H9 (cell line): Measurements from ENCODE around the gene DOK1. TPM values are rescaled to one million over a fixed set of nuclear protein-coding genes. Genes with fewer than 3 reads are reported as not detected.

Experiments used
- DNase-seq: peaks from one replicate; pipeline ENCODE4 v3.0.0-alpha.2; 2017
- H2AFZ ChIP-seq: one replicate; pipeline ENCODE4 v1.6.1; 2013; ENCODE audit warnings: mild to moderate bottlenecking, low read length, control low read depth, moderate library complexity
- H2AK5ac ChIP-seq: 2 replicates; pipeline ENCODE4 v1.6.1; 2013; ENCODE audit warnings: low read length, control low read depth, mixed read lengths; ENCODE audit not compliant: insufficient read length
- H2BK120ac ChIP-seq: one replicate; pipeline ENCODE4 v1.6.1; 2013; ENCODE audit warnings: low read depth, mild to moderate bottlenecking, low read length, control low read depth, inconsistent platforms; ENCODE audit not compliant: poor library complexity, severe bottlenecking
- H2BK12ac ChIP-seq: 2 replicates; pipeline ENCODE4 v1.6.1; 2013; ENCODE audit warnings: low read length, control low read depth, mixed read lengths, low read depth; ENCODE audit not compliant: insufficient read length
- H2BK15ac ChIP-seq: 2 replicates; pipeline ENCODE4 v1.6.1; 2013; ENCODE audit warnings: low read depth, low read length, control low read depth
- H2BK20ac ChIP-seq: one replicate; pipeline ENCODE4 v1.6.1; 2013; ENCODE audit warnings: low read depth, mild to moderate bottlenecking, low read length, control low read depth, inconsistent platforms; ENCODE audit not compliant: poor library complexity, severe bottlenecking
- H2BK5ac ChIP-seq: 2 replicates; pipeline ENCODE4 v1.6.1; 2013; ENCODE audit warnings: low read length, control low read depth, mixed read lengths; ENCODE audit not compliant: insufficient read length
- H3K14ac ChIP-seq: 2 replicates; pipeline ENCODE4 v1.6.1; 2013; ENCODE audit warnings: low read length, control low read depth; ENCODE audit not compliant: insufficient read depth
- H3K18ac ChIP-seq: 2 replicates; pipeline ENCODE4 v1.6.1; 2013; ENCODE audit warnings: low read depth, mild to moderate bottlenecking, mixed read lengths, low read length, control low read depth; ENCODE audit not compliant: insufficient read length
- H3K23ac ChIP-seq: 2 replicates; pipeline ENCODE4 v1.6.1; 2013; ENCODE audit warnings: low read length, control low read depth, mixed read lengths, low read depth; ENCODE audit not compliant: insufficient read length
- H3K23me2 ChIP-seq: 2 replicates; pipeline ENCODE4 v1.6.1; 2013; ENCODE audit warnings: low read depth, mild to moderate bottlenecking, mixed read lengths, low read length, control low read depth; ENCODE audit not compliant: insufficient read length, poor library complexity, severe bottlenecking
- H3K27ac ChIP-seq: 2 replicates; pipeline ENCODE4 v1.5.1; 2013; ENCODE audit warnings: low read length, control low read depth, mixed read lengths, low read depth; ENCODE audit not compliant: insufficient read length
- H3K27me3 ChIP-seq: 2 replicates; pipeline ENCODE4 v1.6.1; 2013; ENCODE audit warnings: low read length, control low read depth, inconsistent platforms; ENCODE audit not compliant: insufficient read depth
- H3K4ac ChIP-seq: 2 replicates; pipeline ENCODE4 v1.6.1; 2013; ENCODE audit warnings: low read depth, mild to moderate bottlenecking, control low read depth, inconsistent platforms, low read length, moderate library complexity
- H3K4me1 ChIP-seq: 2 replicates; pipeline ENCODE4 v1.6.1; 2013; ENCODE audit warnings: low read length, control low read depth, inconsistent platforms; ENCODE audit not compliant: insufficient read depth
- H3K4me2 ChIP-seq: 2 replicates; pipeline ENCODE4 v1.6.1; 2013; ENCODE audit warnings: low read length, control low read depth, mixed read lengths; ENCODE audit not compliant: insufficient read length, insufficient read depth
- H3K56ac ChIP-seq: 2 replicates; pipeline ENCODE4 v1.6.1; 2013; ENCODE audit warnings: low read depth, mild to moderate bottlenecking, mixed read lengths, low read length, control low read depth; ENCODE audit not compliant: insufficient read length
- H3K79me1 ChIP-seq: 2 replicates; pipeline ENCODE4 v1.6.1; 2013; ENCODE audit warnings: low read depth, mild to moderate bottlenecking, moderate library complexity, low read length, control low read depth, inconsistent platforms; ENCODE audit not compliant: insufficient read depth, poor library complexity, severe bottlenecking
- H3K79me2 ChIP-seq: 2 replicates; pipeline ENCODE4 v1.6.1; 2013; ENCODE audit warnings: low read length, control low read depth, inconsistent platforms; ENCODE audit not compliant: insufficient read depth
- H3K9ac ChIP-seq: 2 replicates; pipeline ENCODE4 v1.6.1; 2013; ENCODE audit warnings: low read length, control low read depth, mixed read lengths; ENCODE audit not compliant: insufficient read length; ENCODE audit errors: extremely low read depth
- H3K9me3 ChIP-seq: one replicate; pipeline ENCODE4 v1.6.1; 2013; ENCODE audit warnings: low read depth, low read length, inconsistent platforms; ENCODE audit not compliant: control insufficient read depth
- H3T11ph ChIP-seq: one replicate; pipeline ENCODE4 v1.6.1; 2013; ENCODE audit warnings: mild to moderate bottlenecking, low read length, control low read depth, inconsistent platforms
- H4K20me1 ChIP-seq: one replicate; pipeline ENCODE4 v1.6.1; 2013; ENCODE audit not compliant: control insufficient read depth, insufficient read length, insufficient read depth
- H4K5ac ChIP-seq: 2 replicates; pipeline ENCODE4 v1.6.1; 2013; ENCODE audit warnings: low read depth, mild to moderate bottlenecking, mixed read lengths, low read length, control low read depth; ENCODE audit not compliant: insufficient read length
- H4K8ac ChIP-seq: replicated peaks from 2 replicates; pipeline ENCODE4 v1.6.1; 2013; ENCODE audit warnings: low read length, control low read depth, mixed read lengths, low read depth; ENCODE audit not compliant: insufficient read length
- H4K91ac ChIP-seq: 2 replicates; pipeline ENCODE4 v1.6.1; 2013; ENCODE audit warnings: low read depth, mild to moderate bottlenecking, moderate library complexity, mixed read lengths, low read length, control low read depth; ENCODE audit not compliant: insufficient read length
- H3K27ac Mint-ChIP-seq, 3 experiments: 2 replicates in 2 of 3; 3 replicates in 1 of 3; pipeline ENCODE4 v1.8.0; 2020 to 2021; ENCODE audit warnings: mixed read lengths in 3 of 3, mild to moderate bottlenecking in 1 of 3, moderate library complexity in 1 of 3
- H3K27me3 Mint-ChIP-seq: 2 replicates; pipeline ENCODE4 v1.8.0; 2021; ENCODE audit warnings: low read depth, mild to moderate bottlenecking, moderate library complexity, mixed read lengths
- H3K36me3 Mint-ChIP-seq, 3 experiments: 2 replicates in 2 of 3; 3 replicates in 1 of 3; pipeline ENCODE4 v1.8.0; 2020 to 2021; ENCODE audit warnings: low read depth in 3 of 3, mixed read lengths in 3 of 3; ENCODE audit not compliant: insufficient read depth in 1 of 3
- H3K4me1 Mint-ChIP-seq, 2 experiments: 2 replicates each; pipeline ENCODE4 v1.8.0; 2020; ENCODE audit warnings: mixed read lengths in 2 of 2
- H3K4me3 Mint-ChIP-seq, 2 experiments: 2 replicates in 1 of 2; 3 replicates in 1 of 2; pipeline ENCODE4 v1.8.0; 2020 to 2021; ENCODE audit warnings: mild to moderate bottlenecking in 2 of 2, mixed read lengths in 2 of 2, moderate library complexity in 1 of 2
- H3K9me3 Mint-ChIP-seq, 2 experiments: 2 replicates in 1 of 2; 3 replicates in 1 of 2; pipeline ENCODE4 v1.8.0; 2020; ENCODE audit warnings: mild to moderate bottlenecking in 2 of 2, mixed read lengths in 2 of 2, moderate library complexity in 1 of 2
- CTCF ChIP-seq: fragments of 200-600 bp; sonication (generic); conservative IDR thresholded peaks from 3 replicates; pipeline ENCODE4 v1.8.0; 2021; ENCODE audit warnings: antibody characterized with exemption, mild to moderate bottlenecking
- WGBS: extraction: QIAGEN DNeasy Blood & Tissue Kit; methylation state at CpG from one replicate; pipeline ENCODE4 v1.1.7; 2013; ENCODE audit warnings: missing lambda C conversion rate, low lambda C conversion rate, mixed read lengths; ENCODE audit not compliant: insufficient read length; ENCODE audit errors: extremely low coverage; 5-methylcytosine and 5-hydroxymethylcytosine counted together
- total RNA-seq: library from RNA; stranded (reverse); gene quantifications from 2 replicates; pipeline ENCODE4 v1.2.1, GENCODE V29; 2021

DOK1 gene
- total RNA-seq, 1 experiment from 2014 or later, result 16.0 TPM

- Histone ChIP-seq H2AK5ac (no peak overlapping the region), H3K27me3 (no peaks in the 10 kb centered on the region), H3K4me2 (no peak overlapping the region), H2BK20ac (no peak overlapping the region), H3K79me1 (no peaks in the 10 kb centered on the region), H3K27ac (no peak overlapping the region), H4K20me1 (no peaks in the 10 kb centered on the region), H2BK15ac (no peak overlapping the region), H3K23me2 (no peaks in the 10 kb centered on the region), H3T11ph (no peak overlapping the region), H3K18ac (no peak overlapping the region), H3K4me1 (no peaks in the 10 kb centered on the region), H2BK12ac (no peak overlapping the region), H2AFZ (no peak overlapping the region), H3K23ac (no peak overlapping the region), H2BK5ac (no peak overlapping the region), H2BK120ac (no peak overlapping the region), H4K91ac (no peak overlapping the region), H3K4ac (no peak overlapping the region), H3K9ac (no peak overlapping the region), H4K5ac (no peak overlapping the region), H3K14ac (no peak overlapping the region), H4K8ac (no peak overlapping the region), H3K79me2 (no peaks in the 10 kb centered on the region), H3K9me3 (no peaks in the 10 kb centered on the region), H3K56ac (no peak overlapping the region)
- no peak for TF ChIP-seq CTCF
- peaks cover 12% of the 10 kb centered on the region for H3K27me3 Mint-ChIP-seq
- no peak for DNase-seq
- WGBS, result no CpG with 5 or more reads among the region's 7 CpGs
- no peak overlapping the region for H3K4me3 Mint-ChIP-seq
- H3K4me1 Mint-ChIP-seq, result no peaks in the 10 kb centered on the region; a peak in 1 of 4 replicates
- H3K9me3 Mint-ChIP-seq, result no peaks in the 10 kb centered on the region
- H3K27ac Mint-ChIP-seq, result no peak overlapping the region
- H3K36me3 Mint-ChIP-seq, result no peaks in the 10 kb centered on the region
These were observed 11.7 kb downstream of the DOK1 start for GRCh38 chr2:74566076-74566753.
